Activated CD4-positive, alpha-beta T cell treated with anti-CD3 and anti-CD28 coated beads, Interleukin-2, Interleukin-4, amounts not matched to agents 100 ng/mL and 50 ng/mL, durations not matched to agents 16 hours and 8 hours (primary cell): Measurements from ENCODE around the gene RCN1.
A peak's percentile ranks its signal among the peaks of the same experiment; 100 is the strongest.
"Not testable (repeated sequence)": the region's sequence is repeated elsewhere in the genome, so short reads cannot be mapped to it uniquely, and the experiment has no call there.

Source experiments
- DNase-seq: peaks from one replicate; pipeline ENCODE4 v3.0.0-alpha.2; 2020; ENCODE audit warnings: low spot score

RCN1 gene

GRCh38 chr11:32079553-32079952, 11.3 kb upstream of the RCN1 start:
- no peak for DNase-seq

GRCh38 chr11:32080361-32080980, 10.4 kb upstream of the RCN1 start:
- DNase-seq: no peak

- DNase-seq: no peak
Measured at GRCh38 chr11:32081129-32081641, 9.7 kb upstream of the RCN1 start.

GRCh38 chr11:32081901-32082300, 9.0 kb upstream of the RCN1 start:
- DNase-seq: no peak

GRCh38 chr11:32082346-32082986, 8.4 kb upstream of the RCN1 start:
- DNase-seq: no peak

GRCh38 chr11:32087597-32087996, 3.3 kb upstream of the RCN1 start:
- DNase-seq: no peak

GRCh38 chr11:32088117-32088941, 2.5 kb upstream of the RCN1 start:
- DNase-seq: peak; percentile 19

- DNase-seq: no peak
Measured at GRCh38 chr11:32092581-32093170, 1.8 kb downstream of the RCN1 start.

GRCh38 chr11:32094923-32095322, 4.0 kb downstream of the RCN1 start:
- no peak for DNase-seq

- peak; percentile 24 for DNase-seq
Measured at GRCh38 chr11:32098142-32098903, 7.4 kb downstream of the RCN1 start.

- DNase-seq: no peak
Measured at GRCh38 chr11:32099516-32099915, 8.6 kb downstream of the RCN1 start.

- no peak for DNase-seq
Measured at GRCh38 chr11:32100495-32100894, 9.6 kb downstream of the RCN1 start.

GRCh38 chr11:32101791-32102190, 10.9 kb downstream of the RCN1 start:
- no peak for DNase-seq

GRCh38 chr11:32103121-32103719, 12.3 kb downstream of the RCN1 start:
- DNase-seq: not testable (repeated sequence)

- no peak for DNase-seq
Measured at GRCh38 chr11:32103941-32104340, 13.1 kb downstream of the RCN1 start.

GRCh38 chr11:32105871-32106560, 15.1 kb downstream of the RCN1 start:
- DNase-seq: no peak

GRCh38 chr11:32107647-32108046, 16.8 kb downstream of the RCN1 start:
- peak; percentile 28 for DNase-seq

- no peak for DNase-seq
Measured at GRCh38 chr11:32108576-32108975, 17.7 kb downstream of the RCN1 start.

- no peak for DNase-seq
Measured at GRCh38 chr11:32109138-32109537, 18.3 kb downstream of the RCN1 start.

GRCh38 chr11:32109592-32109991, 18.7 kb downstream of the RCN1 start:
- no peak for DNase-seq

- DNase-seq: no peak
Measured at GRCh38 chr11:32110795-32111194, 19.9 kb downstream of the RCN1 start.
